Skin of body (tissue), 2 donors: ENCODE data around the gene ARFGAP2. TPM values are rescaled to one million over a fixed set of nuclear protein-coding genes. Genes with fewer than 3 reads are reported as not detected.

Experiments used
- small RNA-seq: library from RNA; depleted of rRNA; stranded (forward); fragments of <200 nt; gene quantifications from one replicate; pipeline ENCODE3, GENCODE V24; 2014; ENCODE audit warnings: low replicate concordance
- total RNA-seq: library from RNA; depleted of rRNA; stranded (reverse); fragments of >200 nt; gene quantifications from one replicate; pipeline ENCODE4 v1.2.3, GENCODE V29; 2014

Gene ARFGAP2
- total RNA-seq, 1 donor from 2014 or later: 85.1 TPM

Small RNA genes within 50 kb of the gene (small RNA-seq; reads per million reads assigned to genes)
- not detected for gene MIR6745

Other genes starting within 250 kb of the ARFGAP2 start
- 20.7 TPM for gene CSTPP1, start 240.1 kb downstream of the ARFGAP2 start, total RNA-seq
- gene PACSIN3, start 9.6 kb upstream of the ARFGAP2 start, total RNA-seq: 33.6 TPM
- 20.6 TPM for gene DDB2, start 38.1 kb upstream of the ARFGAP2 start, total RNA-seq
- gene ACP2, start 71.9 kb upstream of the ARFGAP2 start, total RNA-seq: 18.8 TPM
- 34.4 TPM for gene NR1H3, start 81.1 kb upstream of the ARFGAP2 start, total RNA-seq
- 28.8 TPM for gene MADD, start 93.3 kb upstream of the ARFGAP2 start, total RNA-seq
- 0.30 TPM for gene MYBPC3, start 175.8 kb upstream of the ARFGAP2 start, total RNA-seq
- gene SPI1, start 201.7 kb upstream of the ARFGAP2 start, total RNA-seq: 7.5 TPM
- 22.2 TPM for gene SLC39A13, start 231.7 kb upstream of the ARFGAP2 start, total RNA-seq
- gene PSMC3, start 249.6 kb upstream of the ARFGAP2 start, total RNA-seq: 79.6 TPM